Activated CD4-positive, alpha-beta T cell treated with anti-CD3 and anti-CD28 coated beads for 4 hours (primary cell): ENCODE measurements around the gene TMX4.
"Not testable (repeated sequence)": the region's sequence is repeated elsewhere in the genome, so short reads cannot be mapped to it uniquely, and the experiment has no call there.

Experiments
- DNase-seq, 2 donors: peaks; one replicate each; pipeline ENCODE4 v3.0.0-alpha.2; 2020

The TMX4 gene

GRCh38 chr20:8019246-8019997, at the start of gene TMX4:
Gene TMX4 (minus strand): TSS chr20:8019761. CDS start chr20:8019613, 148 bp downstream.
- DNase-seq, result peak; percentile 84 to 90

DNA sequence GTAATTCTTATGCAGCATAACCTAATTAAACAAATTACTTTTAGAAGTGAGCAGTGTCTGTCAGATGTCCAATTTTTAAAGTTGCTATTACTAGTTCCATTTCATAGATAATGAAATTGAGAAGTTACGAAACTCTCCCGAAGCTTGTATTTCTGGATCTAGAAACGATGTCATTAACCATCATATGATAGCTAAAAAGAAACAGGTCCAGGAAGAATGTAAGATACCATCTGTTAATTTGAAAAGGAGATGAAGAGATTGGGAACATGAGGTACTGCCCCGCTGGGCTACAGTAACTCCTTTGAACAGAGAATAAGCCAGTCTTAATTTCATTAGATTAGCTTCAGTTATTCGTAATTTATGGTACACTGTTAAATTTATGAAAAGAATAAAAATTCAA, 47.5 kb upstream of the TMX4 start:
- DNase-seq, result no peak

DNA sequence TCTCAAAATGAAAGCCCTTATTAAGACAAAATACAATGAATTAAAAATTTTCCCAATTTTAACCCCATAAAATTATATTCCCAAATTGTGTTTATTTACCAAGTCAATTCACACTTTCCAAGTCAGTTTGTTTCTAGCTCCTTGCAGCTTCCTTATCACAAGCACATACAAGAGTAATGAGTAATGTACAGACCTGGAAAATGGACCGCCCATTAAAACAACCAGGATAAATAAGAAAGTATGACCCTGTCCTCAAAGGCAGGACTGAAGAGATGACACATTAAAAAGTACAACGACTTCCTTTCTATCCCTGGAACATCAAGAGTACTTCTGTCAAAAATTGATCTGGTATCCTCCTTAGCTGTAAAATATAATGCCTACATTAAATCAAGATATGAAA, 47.1 kb upstream of the TMX4 start:
- no peak for DNase-seq

DNA sequence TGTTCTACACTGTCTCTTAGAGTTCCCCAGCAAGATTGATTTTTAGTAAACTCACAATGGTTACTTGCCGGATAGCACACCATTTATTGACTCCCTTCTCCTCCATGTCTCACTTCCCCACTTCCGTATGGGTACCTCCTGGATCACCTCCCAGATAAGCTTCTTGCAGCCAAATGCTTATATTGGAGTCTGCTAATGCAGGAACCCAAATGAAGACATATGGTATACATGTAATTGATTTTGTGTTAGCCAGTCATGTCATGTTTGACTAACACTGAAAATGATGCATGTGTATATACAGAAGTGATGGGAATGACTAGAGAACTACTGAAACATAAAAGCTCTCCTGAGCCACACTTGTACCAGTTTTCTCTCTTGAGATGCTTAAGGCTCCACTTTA, 46.1 kb upstream of the TMX4 start:
- no peak for DNase-seq

- DNase-seq, result no peak
Observed at GRCh38 chr20:8062756-8063155, 43.2 kb upstream of the TMX4 start.

- DNase-seq, result no peak
Observed at GRCh38 chr20:8061861-8062518, 42.4 kb upstream of the TMX4 start.

DNA sequence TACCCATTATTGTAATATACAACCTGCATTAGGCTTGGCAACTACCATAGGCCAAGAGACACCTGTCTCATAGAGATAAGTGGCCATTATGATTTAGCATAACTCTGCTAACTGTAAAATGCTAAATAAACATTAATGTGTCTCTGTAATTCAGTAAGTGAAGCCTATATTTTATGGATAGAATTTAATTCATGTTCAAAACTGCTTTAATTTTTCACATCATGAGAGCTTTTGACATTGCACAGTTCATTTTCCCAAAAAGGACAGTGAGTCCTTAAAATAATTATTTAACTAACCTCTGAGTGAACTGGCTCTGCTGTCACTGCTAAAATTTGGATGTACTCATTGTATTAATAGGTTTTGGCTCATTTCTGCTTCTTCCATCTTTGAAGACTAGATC, 41.4 kb upstream of the TMX4 start:
- DNase-seq, result no peak

DNA sequence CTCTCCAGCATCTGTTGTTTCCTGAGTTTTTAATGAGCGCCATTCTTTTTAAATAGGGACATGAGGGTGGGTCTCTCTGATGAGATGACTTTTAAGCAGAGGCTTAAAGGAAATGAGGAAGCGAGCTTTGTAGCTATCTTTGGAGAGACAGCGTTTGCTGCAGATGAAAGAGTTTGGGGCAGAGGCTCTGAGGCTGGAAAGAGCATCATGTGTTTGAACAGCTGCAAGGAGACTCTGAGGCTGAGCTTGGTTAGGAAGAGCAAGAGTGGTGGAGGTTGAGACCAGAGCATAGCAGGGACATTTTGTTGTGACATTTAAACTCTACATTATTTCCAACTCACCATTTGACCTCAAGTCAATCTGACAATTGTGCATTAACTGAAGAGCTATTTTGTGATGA, 38.3 kb upstream of the TMX4 start:
- no peak for DNase-seq

- DNase-seq, result no peak
Observed at GRCh38 chr20:8055096-8055495, 35.5 kb upstream of the TMX4 start.

DNA sequence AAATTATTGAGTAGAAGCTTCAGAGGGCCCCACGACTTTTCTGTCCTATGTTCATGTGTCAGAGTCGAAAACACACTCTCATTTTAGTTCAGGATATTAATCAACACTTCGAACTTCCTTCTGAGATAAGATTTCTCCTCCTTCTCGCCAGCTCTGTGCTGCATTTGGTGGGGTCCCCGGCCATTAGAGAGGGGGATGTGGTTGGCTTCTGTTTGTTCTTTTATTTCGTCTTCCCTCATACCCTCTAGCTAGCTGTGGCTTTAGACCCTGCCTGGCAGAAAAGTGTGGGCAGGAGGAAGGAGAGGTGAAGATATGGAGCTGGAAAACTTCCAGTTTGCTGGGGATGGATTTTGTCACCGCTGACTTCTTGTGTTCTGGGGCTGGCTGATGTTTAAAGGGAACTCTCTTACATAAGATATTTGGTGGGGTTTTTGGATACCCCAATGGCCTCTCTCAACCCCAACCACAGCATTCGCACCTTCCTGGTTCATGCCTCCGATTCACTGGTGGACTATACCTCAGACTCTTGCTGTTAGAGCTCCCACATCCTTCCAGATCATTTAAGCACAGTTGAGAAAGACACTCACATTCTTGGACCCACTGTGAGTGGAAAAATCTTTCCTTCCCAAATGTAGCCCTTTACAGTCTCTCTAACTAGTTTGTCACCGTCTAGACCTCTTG, 30.7 kb upstream of the TMX4 start:
- DNase-seq, result no peak

GRCh38 chr20:8049310-8049709, 29.7 kb upstream of the TMX4 start:
- no peak for DNase-seq

DNA sequence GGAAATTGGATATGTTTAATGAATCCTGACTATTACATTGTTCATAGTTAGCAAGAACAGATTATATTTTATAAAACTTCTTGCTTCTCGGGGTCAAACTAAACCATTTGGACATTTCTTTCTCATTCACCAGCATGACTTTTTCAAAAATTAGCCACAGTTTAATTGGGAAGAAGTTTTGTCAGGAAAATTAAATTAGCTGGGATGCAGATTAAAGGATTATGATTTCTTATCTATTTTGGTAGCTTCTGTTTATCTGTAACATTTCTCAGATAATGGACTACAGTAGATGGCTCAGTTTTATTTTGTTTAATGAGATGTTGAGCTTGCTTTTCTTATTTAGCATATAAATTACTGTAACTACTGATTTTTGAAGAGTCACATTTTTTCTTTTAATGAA, 26.4 kb upstream of the TMX4 start:
- no peak for DNase-seq

- peak in 1 of 2 donors; percentile 37 for DNase-seq
Observed at GRCh38 chr20:8043687-8044282, 24.2 kb upstream of the TMX4 start.

GRCh38 chr20:8039042-8039441, 19.5 kb upstream of the TMX4 start:
- no peak for DNase-seq

GRCh38 chr20:8036771-8037170, 17.2 kb upstream of the TMX4 start:
- no peak for DNase-seq

DNA sequence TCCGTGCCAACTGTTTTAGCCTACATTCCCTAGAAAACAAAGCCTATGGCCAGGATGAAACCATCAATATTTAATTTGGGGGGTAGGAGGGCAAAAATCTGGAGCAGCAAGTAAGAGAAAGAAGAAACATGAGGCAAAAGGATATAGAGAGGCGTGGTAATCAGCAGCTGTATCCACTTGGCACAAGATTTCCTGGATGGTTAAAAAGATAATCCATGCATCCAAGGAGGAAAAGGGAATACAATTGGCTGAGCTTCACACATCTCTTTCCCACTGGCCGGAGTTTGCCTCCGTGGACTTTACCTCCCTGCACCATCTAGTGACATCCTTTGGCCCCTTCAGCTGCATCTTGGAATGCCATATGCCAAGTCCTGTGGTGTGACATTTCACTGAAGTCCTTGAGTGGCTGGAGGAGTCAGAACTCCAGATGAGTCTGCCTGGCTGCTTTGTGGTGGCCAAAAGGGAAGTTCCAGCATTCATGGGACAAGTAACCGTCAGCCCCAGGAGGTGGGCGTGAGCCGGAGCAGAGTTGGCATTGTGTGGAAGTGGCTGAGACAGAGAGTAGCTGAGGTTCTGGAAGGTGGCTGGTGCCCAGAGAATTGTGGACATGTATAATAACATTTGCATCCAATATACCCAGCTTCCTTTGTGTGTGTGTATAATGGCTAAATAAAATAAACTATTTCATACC, 13.7 kb upstream of the TMX4 start:
- DNase-seq, result no peak

DNA sequence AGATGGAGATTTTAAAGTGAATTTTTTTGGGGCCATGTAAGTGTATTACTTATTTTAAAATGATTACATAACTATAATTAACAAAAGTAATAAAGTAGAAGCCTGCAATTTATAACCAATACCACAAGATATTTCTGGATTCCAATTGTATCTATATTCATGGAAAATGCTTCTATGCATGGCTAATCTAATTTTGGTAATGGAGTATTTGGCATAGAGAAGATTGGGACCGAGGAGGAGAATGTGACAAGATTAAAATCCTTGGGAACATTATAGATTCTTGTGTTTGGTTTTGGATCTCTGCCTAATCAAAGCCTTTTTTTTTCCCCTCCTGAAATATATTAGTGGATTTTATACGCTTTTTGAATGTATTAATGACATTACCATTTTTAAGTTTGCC, 12.9 kb upstream of the TMX4 start:
- DNase-seq, result no peak

DNA sequence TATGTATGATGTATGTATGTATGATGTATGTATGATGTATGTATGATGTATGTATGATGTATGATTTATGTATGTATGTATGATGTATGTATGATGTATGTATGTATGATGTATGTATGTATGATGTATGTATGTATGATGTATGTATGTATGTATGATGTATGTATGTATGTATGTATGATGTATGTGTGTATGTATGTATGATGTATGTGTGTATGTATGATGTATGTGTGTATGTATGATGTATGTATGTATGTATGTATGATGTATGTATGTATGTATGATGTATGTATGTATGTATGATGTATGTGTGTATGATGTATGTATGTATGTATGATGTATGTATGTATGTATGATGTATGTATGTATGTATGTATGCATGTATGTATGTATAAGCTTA, 12.0 kb upstream of the TMX4 start:
- DNase-seq, result not testable (repeated sequence)

- DNase-seq, result no peak
Observed at GRCh38 chr20:8021541-8022269, 2.1 kb upstream of the TMX4 start.

- DNase-seq, result no peak
Observed at GRCh38 chr20:8020314-8021079, 936 bp upstream of the TMX4 start.

DNA sequence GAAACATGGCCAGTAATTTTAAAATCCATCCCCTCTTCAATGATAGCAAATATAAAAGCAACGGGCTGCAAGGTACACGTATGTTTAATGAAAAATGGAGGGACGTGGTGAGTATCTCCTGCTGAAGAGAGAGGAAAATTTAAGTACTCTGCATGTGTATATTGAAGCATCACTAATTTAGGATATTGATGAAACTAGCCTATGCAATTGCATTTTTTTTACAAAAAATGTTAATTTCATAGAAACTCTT, 362 bp upstream of the TMX4 start:
- no peak for DNase-seq

GRCh38 chr20:8018958-8019245, 659 bp downstream of the TMX4 start:
- DNase-seq, result peak; percentile 59 to 67
